Prostate gland (tissue), 2 donors: Measurements from ENCODE around the gene MYBPC2. TPM values are rescaled to one million over a fixed set of nuclear protein-coding genes. Genes with fewer than 3 reads are reported as not detected.

Experiments
- DNase-seq: peaks from one replicate; pipeline ENCODE4 v3.0.0-alpha.2; 2019; ENCODE audit warnings: low spot score
- H3K27ac ChIP-seq, 2 donors: fragments of 200-600 bp; sonication (generic); 2 replicates each; pipeline ENCODE4 v1.5.1; 2017 to 2019
- H3K27me3 ChIP-seq: fragments of 200-600 bp; sonication (generic); replicated peaks from 2 replicates; pipeline ENCODE4 v1.5.1; 2019; ENCODE audit not compliant: insufficient read depth
- H3K36me3 ChIP-seq, 2 donors: fragments of 200-600 bp; sonication (generic); 1 replicate in 1 of 2; 2 replicates in 1 of 2; pipeline versions ENCODE4 v1.5.1 to v1.8.1; 2017 to 2019
- H3K4me1 ChIP-seq: fragments of 200-600 bp; sonication (generic); replicated peaks from 2 replicates; pipeline ENCODE4 v1.5.1; 2019
- H3K4me3 ChIP-seq, 2 donors: fragments of 200-600 bp; sonication (generic); 2 replicates each; pipeline ENCODE4 v1.5.1; 2017 to 2019
- H3K9me3 ChIP-seq: fragments of 200-600 bp; sonication (generic); 2 replicates; pipeline ENCODE4 v1.5.1; 2017
- CTCF ChIP-seq, 4 experiments: fragments of 200-600 bp in 2 of 4; fragments of 450-650 bp in 2 of 4; sonication (generic) in 2 of 4; IDR thresholded peaks; 1 replicate in 3 of 4; 2 replicates in 1 of 4; pipeline ENCODE4 v1.5.1; 2016 to 2019; ENCODE audit warnings: antibody characterized with exemption in 4 of 4, mild to moderate bottlenecking in 2 of 4, moderate library complexity in 2 of 4
- POLR2A ChIP-seq: fragments of 450-650 bp; IDR thresholded peaks from one replicate; pipeline ENCODE4 v1.6.1; 2016; ENCODE audit warnings: antibody characterized with exemption, mild to moderate bottlenecking
- POLR2AphosphoS5 ChIP-seq: sonication (generic); formaldehyde crosslinking; IDR thresholded peaks from one replicate; pipeline ENCODE4 v1.6.1; 2017; ENCODE audit warnings: antibody characterized with exemption
- WGBS: methylation state at CpG from one replicate; pipeline ENCODE4 v1.1.5; 2018; 5-methylcytosine and 5-hydroxymethylcytosine counted together
- intact Hi-C: fragments of 100-400 bp; cut with DNase I; formaldehyde crosslinking; loops from one replicate; pipeline ENCODE4 v1.14.2; 2022
- total RNA-seq, 2 donors: library from RNA; depleted of rRNA; stranded (reverse); fragments of >200 nt; gene quantifications; one replicate each; pipeline ENCODE4 v1.1.0, GENCODE V29; 2016

Gene MYBPC2
- total RNA-seq, 2 donors from 2014 or later: 0.09 to 0.34 TPM

DNA sequence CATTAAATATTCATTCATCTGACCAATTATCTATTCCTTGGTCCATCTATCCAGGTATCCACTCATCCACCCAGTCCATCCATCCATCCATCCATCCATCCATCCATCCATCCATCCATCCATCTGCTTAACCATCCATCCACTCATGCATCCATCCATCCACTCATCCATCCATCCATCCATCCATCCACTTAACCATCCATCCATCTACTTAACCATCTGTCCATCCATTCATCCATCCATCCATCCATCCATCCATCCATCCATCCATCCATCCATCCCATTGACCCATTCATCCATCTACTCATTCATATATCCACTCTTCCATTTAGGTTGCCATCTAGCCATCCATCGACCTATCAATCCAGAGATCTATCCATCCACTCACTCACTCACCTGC lies 11.4 kb downstream of the MYBPC2 start:
- no peak for DNase-seq
- TF ChIP-seq POLR2AphosphoS5 (no peak), POLR2A (no peak), CTCF (IDR thresholded peaks at IDR 0.05) (no peak)
- intact Hi-C loops: no loop called here

GRCh38 chr19:50447053-50447452 lies 14.4 kb downstream of the MYBPC2 start:
- no peaks in the 10 kb centered on the region for H3K36me3 ChIP-seq
- WGBS: 83% methylated on average over 5 of the region's 5 CpGs
- H3K9me3 ChIP-seq: no peaks in the 10 kb centered on the region

More for the DNA sequence above, 11.4 kb downstream of the MYBPC2 start:
- Histone ChIP-seq H3K27ac (no peak overlapping the region), H3K36me3 (no peaks in the 10 kb centered on the region), H3K4me3 (no peak overlapping the region), H3K9me3 (no peaks in the 10 kb centered on the region), H3K4me1 (no peaks in the 10 kb centered on the region), H3K27me3 (no peaks in the 10 kb centered on the region)
- 72% methylated on average over 1 of the region's 1 CpG for WGBS

DNA sequence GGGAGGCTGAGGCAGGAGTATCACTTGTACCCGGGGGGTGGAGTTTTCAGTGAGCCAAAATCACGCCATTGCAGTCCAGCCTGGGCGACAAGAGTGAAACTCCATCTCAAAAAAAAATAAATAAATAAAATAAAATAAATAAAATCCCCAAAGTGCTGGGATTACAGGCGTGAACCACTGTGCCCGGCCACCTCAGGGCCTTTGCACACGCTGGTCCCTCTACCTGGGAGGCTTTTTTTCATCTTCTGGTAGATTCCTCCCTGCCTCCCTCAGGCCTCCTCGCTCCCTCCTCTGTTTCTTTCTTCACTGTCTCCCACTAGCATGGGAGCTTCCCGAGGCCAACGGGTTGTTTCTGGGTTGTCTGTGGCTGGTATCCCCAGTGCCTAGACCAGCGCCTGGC lies 15.1 kb downstream of the MYBPC2 start:
- Histone ChIP-seq H3K36me3 (no peaks in the 10 kb centered on the region), H3K4me3 (no peak overlapping the region), H3K4me1 (no peaks in the 10 kb centered on the region), H3K27ac (no peak overlapping the region), H3K27me3 (no peaks in the 10 kb centered on the region), H3K9me3 (no peaks in the 10 kb centered on the region)
- intact Hi-C loops: no loop called here
- WGBS: 94% methylated on average over 10 of the region's 10 CpGs
- DNase-seq: no peak
- TF ChIP-seq POLR2AphosphoS5 (no peak), CTCF (IDR thresholded peaks at IDR 0.05) (no peak), POLR2A (no peak)

More at GRCh38 chr19:50447053-50447452, 14.4 kb downstream of the MYBPC2 start:
- Histone ChIP-seq H3K27ac (no peak overlapping the region), H3K4me1 (no peaks in the 10 kb centered on the region), H3K27me3 (no peaks in the 10 kb centered on the region), H3K4me3 (no peak overlapping the region)
- DNase-seq: no peak
- intact Hi-C loops: no loop called here
- TF ChIP-seq POLR2A: no peak
- TF ChIP-seq CTCF (IDR thresholded peaks at IDR 0.05): no peak
- no peak for TF ChIP-seq POLR2AphosphoS5

DNA sequence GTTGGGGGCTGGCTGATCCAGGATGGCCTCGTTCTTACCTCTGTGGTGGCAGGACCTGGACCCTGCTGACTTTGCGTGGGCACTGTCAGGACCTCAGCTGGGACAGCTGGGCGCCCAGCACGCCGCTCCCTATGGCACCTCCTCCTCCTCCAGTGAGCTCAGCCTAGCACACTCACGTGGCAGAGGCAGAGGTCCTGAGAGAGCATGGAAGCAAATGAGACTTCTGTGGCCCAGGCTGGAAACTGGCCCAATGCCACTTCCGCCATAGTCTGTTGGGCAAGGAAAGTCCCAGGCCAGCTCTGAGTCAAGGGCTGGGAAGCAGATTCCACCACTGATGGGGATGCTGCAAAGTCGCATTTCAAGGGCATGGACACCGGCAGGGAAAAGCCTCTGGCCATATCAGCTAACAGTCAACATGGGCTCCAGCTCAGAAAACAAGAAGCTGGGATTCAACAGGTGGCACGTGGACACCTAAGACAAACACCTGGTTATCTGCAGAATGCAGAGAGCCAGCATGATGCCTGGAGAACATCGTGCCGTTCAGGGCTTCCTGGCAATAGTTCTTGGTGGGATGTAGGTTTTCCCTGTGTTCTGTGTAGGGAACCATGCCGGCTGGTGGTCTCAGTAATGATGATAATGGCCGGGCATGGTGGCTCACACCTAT lies 16.7 kb downstream of the MYBPC2 start:
- H3K27ac ChIP-seq: no peak overlapping the region
- WGBS: 76% methylated on average over 14 of the region's 14 CpGs
- intact Hi-C loops: no loop called here
- no peak for DNase-seq
- no peaks in the 10 kb centered on the region for H3K9me3 ChIP-seq
- TF ChIP-seq POLR2AphosphoS5 (no peak), CTCF (IDR thresholded peaks at IDR 0.05) (no peak), POLR2A (no peak)
- H3K4me3 ChIP-seq: no peak overlapping the region
- no peaks in the 10 kb centered on the region for H3K27me3 ChIP-seq
- H3K4me1 ChIP-seq: no peaks in the 10 kb centered on the region
- H3K36me3 ChIP-seq: no peaks in the 10 kb centered on the region
